ENCODE measurements around the gene LRIG3.
"Not testable (repeated sequence)": the region's sequence is repeated elsewhere in the genome, so short reads cannot be mapped to it uniquely, and the experiment has no call there.

LRIG3 gene

GRCh38 chr12:58860056-58860787, 60.1 kb downstream of the LRIG3 start:
- no peak for DNase-seq (ENCODE audit: low spot score)

GRCh38 chr12:58858030-58858429, 62.3 kb downstream of the LRIG3 start:
- no peak for DNase-seq (ENCODE audit: low spot score)

DNA sequence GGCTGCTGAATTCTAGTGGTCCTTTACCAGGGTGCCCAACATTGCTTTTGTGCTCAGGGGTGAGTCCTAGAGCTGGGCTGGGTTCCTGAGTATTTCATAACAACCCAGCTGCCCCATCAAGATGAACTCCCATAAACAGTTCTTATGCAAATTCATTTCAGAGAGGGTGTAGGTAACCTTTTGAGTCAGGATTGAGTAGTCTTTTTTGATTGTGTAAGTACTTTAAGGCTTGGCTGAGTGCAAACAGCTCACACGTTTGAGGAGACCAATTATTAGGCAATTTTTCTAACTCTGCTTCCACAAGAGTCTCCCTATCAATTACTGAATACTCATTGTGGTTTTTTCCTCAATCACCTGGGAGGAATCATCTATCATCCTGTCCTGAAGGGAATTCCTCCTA, 63.1 kb downstream of the LRIG3 start:
- DNase-seq (ENCODE audit: low spot score), result not testable (repeated sequence)

DNA sequence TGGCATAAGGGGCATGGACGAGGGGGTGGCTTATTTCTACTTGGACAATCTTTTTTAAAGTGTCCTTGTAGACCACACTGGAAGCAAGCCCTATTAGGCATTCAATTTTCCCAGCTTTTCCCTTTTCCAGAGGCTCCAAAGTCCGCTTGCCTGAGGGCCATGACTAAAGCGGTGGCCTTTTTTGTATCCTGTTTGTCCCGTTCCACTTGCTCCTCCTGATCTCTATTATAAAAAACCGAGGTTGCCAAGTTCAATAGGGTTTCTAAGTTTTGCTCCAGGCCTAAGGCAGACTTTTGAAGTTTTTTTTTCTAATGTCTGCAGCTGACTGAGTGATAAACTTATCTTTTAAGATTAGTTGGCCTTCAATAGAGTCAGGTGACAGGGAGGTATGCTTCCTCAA, 64.7 kb downstream of the LRIG3 start:
- DNase-seq (ENCODE audit: low spot score), result peak; percentile 50

- no peak for DNase-seq (ENCODE audit: low spot score)
Measured at GRCh38 chr12:58850826-58851225, 69.5 kb downstream of the LRIG3 start.

GRCh38 chr12:58847901-58848600, 72.3 kb downstream of the LRIG3 start:
- no peak for DNase-seq (ENCODE audit: low spot score)

GRCh38 chr12:58844161-58844560, 76.1 kb downstream of the LRIG3 start:
- no peak for DNase-seq (ENCODE audit: low spot score)

GRCh38 chr12:58841058-58841798, 79.1 kb downstream of the LRIG3 start:
- no peak for DNase-seq (ENCODE audit: low spot score)

DNA sequence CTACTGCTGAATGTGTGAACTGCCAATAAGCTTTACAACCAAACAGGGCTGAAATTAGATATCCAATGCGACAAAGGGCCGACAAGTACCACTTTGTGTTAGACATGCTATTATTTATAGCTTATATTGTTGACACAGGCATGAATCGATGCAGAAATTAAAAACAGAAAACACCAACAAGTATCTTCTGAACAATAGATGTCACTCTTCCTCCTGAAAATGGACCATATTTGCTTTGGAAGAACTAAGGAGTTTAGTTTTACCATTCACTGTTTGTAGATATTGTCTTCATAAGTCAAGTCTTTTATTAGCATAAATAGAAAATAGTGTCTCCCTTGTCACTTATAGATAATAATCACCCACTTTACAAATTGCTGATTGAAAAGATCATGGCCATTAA, 86.5 kb downstream of the LRIG3 start:
- no peak for DNase-seq (ENCODE audit: low spot score)

- no peak for DNase-seq (ENCODE audit: low spot score)
Measured at GRCh38 chr12:58832920-58833319, 87.4 kb downstream of the LRIG3 start.
